ENCODE data around the gene SLC6A13.

DNA sequence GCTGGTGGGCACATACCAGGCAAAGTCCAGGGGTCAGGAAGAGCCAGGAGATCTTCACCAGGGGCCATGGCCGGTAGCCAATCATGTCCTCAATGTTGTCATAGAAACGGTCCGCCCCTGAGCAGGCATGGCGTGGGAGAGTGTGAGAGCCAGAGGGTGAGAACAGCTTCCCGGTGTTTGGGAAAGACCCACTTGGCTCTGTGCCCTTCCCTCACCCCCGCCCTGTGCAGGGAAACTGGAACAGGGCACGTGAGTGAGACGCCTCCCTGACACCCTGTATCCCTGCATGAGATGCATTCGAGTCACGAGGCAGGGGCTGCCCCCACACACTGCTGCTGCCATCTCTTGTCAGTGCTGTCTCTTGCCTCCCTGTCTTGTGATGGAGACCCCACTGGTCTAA is 69.4 kb downstream of the SLC6A13 start:
- TF ChIP-seq, protein P1, sequence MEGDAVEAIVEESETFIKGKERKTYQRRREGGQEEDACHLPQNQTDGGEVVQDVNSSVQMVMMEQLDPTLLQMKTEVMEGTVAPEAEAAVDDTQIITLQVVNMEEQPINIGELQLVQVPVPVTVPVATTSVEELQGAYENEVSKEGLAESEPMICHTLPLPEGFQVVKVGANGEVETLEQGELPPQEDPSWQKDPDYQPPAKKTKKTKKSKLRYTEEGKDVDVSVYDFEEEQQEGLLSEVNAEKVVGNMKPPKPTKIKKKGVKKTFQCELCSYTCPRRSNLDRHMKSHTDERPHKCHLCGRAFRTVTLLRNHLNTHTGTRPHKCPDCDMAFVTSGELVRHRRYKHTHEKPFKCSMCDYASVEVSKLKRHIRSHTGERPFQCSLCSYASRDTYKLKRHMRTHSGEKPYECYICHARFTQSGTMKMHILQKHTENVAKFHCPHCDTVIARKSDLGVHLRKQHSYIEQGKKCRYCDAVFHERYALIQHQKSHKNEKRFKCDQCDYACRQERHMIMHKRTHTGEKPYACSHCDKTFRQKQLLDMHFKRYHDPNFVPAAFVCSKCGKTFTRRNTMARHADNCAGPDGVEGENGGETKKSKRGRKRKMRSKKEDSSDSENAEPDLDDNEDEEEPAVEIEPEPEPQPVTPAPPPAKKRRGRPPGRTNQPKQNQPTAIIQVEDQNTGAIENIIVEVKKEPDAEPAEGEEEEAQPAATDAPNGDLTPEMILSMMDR (IDR thresholded peaks at IDR 0.05) = no peak
- TF ChIP-seq EZH2 (IDR thresholded peaks at IDR 0.05; ENCODE audit: borderline replicate concordance, insufficient read depth, low read depth, low read length, poor library complexity, severe bottlenecking) = no peak

All from B cell (primary cell).